Activated CD4-positive, alpha-beta memory T cell treated with anti-CD3 and anti-CD28 coated beads for 36 hours (primary cell): ENCODE results near the gene OS9. TPM values are rescaled to one million over a fixed set of nuclear protein-coding genes. Genes with fewer than 3 reads are reported as not detected.
"Not testable (repeated sequence)": the region's sequence is repeated elsewhere in the genome, so short reads cannot be mapped to it uniquely, and the experiment has no call there.

Source experiments
- CTCF ChIA-PET: fragments of 350-600 bp; sonication (Branson Sonifier 250); formaldehyde crosslinking; loops from one replicate; lab custom pipeline; 2021; ENCODE audit warnings: antibody characterized with exemption, inconsistent platforms; lab: Charles Lee
- POLR2A ChIA-PET: fragments of 350-600 bp; sonication (Branson Sonifier 250); formaldehyde crosslinking; loops from one replicate; lab custom pipeline; 2021; ENCODE audit warnings: antibody characterized with exemption; lab: Charles Lee
- DNase-seq: peaks from one replicate; pipeline ENCODE4 v3.0.0-alpha.2; 2020
- H3K27ac Mint-ChIP-seq: one replicate; pipeline ENCODE4 v1.8.0; 2021; ENCODE audit warnings: mixed read lengths
- H3K27me3 Mint-ChIP-seq: one replicate; pipeline ENCODE4 v1.8.0; 2021; ENCODE audit warnings: mixed read lengths
- H3K36me3 Mint-ChIP-seq: one replicate; pipeline ENCODE4 v1.8.0; 2021; ENCODE audit warnings: mixed read lengths
- H3K4me1 Mint-ChIP-seq: one replicate; pipeline ENCODE4 v1.8.0; 2021; ENCODE audit warnings: low read depth, mixed read lengths
- H3K4me3 Mint-ChIP-seq: one replicate; pipeline ENCODE4 v1.8.0; 2021; ENCODE audit warnings: mild to moderate bottlenecking, mixed read lengths
- H3K9me3 Mint-ChIP-seq: one replicate; pipeline ENCODE4 v1.8.0; 2021; ENCODE audit warnings: mixed read lengths
- intact Hi-C: fragments of 100-400 bp; cut with micrococcal nuclease; formaldehyde crosslinking; loops from one replicate; pipeline ENCODE4 v1.15.1; 2023
- total RNA-seq, 2 experiments: library from RNA; stranded (reverse); gene quantifications; one replicate each; pipeline ENCODE4 v1.2.3, GENCODE V29; 2021

The OS9 gene, protein sequence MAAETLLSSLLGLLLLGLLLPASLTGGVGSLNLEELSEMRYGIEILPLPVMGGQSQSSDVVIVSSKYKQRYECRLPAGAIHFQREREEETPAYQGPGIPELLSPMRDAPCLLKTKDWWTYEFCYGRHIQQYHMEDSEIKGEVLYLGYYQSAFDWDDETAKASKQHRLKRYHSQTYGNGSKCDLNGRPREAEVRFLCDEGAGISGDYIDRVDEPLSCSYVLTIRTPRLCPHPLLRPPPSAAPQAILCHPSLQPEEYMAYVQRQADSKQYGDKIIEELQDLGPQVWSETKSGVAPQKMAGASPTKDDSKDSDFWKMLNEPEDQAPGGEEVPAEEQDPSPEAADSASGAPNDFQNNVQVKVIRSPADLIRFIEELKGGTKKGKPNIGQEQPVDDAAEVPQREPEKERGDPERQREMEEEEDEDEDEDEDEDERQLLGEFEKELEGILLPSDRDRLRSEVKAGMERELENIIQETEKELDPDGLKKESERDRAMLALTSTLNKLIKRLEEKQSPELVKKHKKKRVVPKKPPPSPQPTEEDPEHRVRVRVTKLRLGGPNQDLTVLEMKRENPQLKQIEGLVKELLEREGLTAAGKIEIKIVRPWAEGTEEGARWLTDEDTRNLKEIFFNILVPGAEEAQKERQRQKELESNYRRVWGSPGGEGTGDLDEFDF
- total RNA-seq: 10 to 100 TPM; 73.4 to 74.8 TPM

DNA sequence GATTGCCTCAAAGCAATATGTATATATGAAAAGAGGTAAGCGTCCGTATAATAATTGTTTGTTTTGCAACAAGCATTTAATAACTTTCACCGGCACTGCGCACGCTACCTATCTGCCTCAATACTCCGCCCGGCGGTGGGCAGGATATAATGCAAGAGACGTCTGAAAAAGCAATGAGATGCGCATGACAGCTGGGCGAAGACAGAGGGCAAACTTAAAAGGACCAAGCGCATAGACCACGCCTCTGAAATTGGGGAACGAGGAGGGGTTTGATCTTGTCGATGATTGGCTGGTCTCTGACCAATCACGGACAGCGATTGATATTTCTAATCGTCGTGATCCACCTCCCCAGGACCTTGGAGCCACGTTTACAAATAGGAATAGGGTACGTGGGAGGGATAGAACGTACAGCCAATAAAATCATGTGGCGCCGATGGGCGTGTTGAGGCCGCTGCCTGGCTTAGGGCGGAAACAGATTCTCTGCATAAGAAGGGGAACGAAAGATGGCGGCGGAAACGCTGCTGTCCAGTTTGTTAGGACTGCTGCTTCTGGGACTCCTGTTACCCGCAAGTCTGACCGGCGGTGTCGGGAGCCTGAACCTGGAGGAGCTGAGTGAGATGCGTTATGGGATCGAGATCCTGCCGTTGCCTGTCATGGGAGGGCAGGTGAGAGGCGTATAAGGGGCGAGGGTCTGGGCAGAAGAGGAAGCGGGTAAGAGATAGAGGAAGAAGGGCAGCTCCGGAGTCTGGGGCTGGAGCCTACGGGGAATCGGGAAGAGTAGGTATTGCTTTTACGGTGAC is at the start of gene OS9:
OS9 (plus strand) TSS at position 474 of the 800 bp plus-strand sequence; CDS start at position 504, 30 bp downstream.
- H3K27me3 Mint-ChIP-seq: peaks cover under 1% of the 10 kb centered on the region
- no peak within 1 kb of the TSS for H3K4me3 Mint-ChIP-seq
- no peaks in the 10 kb centered on the region for H3K9me3 Mint-ChIP-seq
- intact Hi-C loops: loop anchor here (1.0 to 5.0 kb wide), 8 partner anchors 50 to 217 kb away; partner anchors contain the start of genes ARHGAP9, B4GALNT1, CDK4 and DCTN2
- POLR2A ChIA-PET: interaction anchor here (0.5 to 2.7 kb wide), 5 partner anchors 10 to 103 kb away, joined by 3 to 11 read pairs (median 3); partner anchors contain the start of gene PIP4K2C
- H3K36me3 Mint-ChIP-seq: peaks cover 15% of the 10 kb centered on the region
- CTCF ChIA-PET: interaction anchor here (0.6 to 3.7 kb wide), 10 partner anchors 21 to 173 kb away, joined by 3 to 35 read pairs (median 3); partner anchors contain the start of genes DDIT3 and METTL1
- peak; percentile 97 for DNase-seq
- H3K4me1 Mint-ChIP-seq: no peaks in the 10 kb centered on the region
- H3K27ac Mint-ChIP-seq: no peak within 1 kb of the TSS

DNA sequence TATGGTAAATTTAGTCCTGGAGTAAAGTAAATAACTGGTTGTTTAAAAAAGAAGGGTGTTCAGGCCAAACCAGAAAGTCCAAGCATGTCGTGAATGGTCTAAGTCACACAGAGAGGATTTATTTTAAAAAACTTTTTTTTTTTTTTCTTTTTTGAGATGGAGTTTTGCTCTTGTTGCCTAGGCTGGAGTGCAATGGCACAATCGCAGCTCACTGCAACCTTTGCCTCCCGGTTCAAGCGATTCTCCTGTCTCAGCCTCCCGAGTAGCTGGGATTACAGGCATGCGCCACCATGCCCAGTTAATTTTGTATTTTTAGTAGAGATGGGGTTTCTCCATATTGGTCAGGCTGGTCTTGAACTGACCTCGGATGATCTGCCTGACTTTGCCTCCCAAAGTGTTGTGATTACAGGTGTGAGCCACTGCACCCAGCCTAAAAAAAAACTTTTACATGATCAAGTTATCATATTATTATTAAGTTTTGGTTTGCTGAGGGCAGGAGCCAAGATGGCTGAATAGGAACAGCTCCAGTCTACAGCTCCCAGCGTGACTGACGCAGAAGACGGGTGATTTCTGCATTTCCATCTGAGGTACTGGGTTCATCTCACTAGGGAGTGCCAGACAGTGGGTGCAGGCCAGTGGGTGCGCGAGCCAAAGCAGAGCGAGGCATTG is 47.8 kb upstream of the OS9 start:
- intact Hi-C loops: not testable (repeated sequence)

DNA sequence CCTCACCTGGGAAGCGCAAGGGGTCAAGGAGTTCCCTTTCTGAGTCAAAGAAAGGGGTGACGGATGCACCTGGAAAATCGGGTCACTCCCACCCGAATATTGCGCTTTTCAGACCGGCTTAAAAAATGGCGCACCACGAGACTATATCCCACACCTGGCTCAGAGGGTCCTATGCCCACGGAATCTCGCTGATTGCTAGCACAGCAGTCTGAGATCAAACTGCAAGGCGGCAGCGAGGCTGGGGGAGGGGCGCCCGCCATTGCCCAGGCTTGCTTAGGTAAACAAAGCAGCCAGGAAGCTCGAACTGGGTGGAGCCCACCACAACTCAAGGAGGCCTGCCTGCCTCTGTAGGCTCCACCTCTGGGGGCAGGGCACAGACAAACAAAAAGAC is 47.3 kb upstream of the OS9 start:
- CTCF ChIA-PET, H3K27ac Mint-ChIP-seq, DNase-seq, H3K4me3 Mint-ChIP-seq, H3K4me1 Mint-ChIP-seq, H3K9me3 Mint-ChIP-seq, H3K27me3 Mint-ChIP-seq, intact Hi-C loops, H3K36me3 Mint-ChIP-seq: not testable (repeated sequence)
- POLR2A ChIA-PET: interaction anchor here (0.7 kb wide), 1 partner anchor 17 kb away, joined by 6 read pairs; no protein-coding TSS in a partner anchor

More for the DNA sequence above, 47.8 kb upstream of the OS9 start:
- H3K4me1 Mint-ChIP-seq, H3K4me3 Mint-ChIP-seq, H3K9me3 Mint-ChIP-seq, DNase-seq, H3K27me3 Mint-ChIP-seq, CTCF ChIA-PET, H3K27ac Mint-ChIP-seq, H3K36me3 Mint-ChIP-seq: not testable (repeated sequence)
- POLR2A ChIA-PET: interaction anchor here (0.7 kb wide), 1 partner anchor 17 kb away, joined by 6 read pairs; no protein-coding TSS in a partner anchor

DNA sequence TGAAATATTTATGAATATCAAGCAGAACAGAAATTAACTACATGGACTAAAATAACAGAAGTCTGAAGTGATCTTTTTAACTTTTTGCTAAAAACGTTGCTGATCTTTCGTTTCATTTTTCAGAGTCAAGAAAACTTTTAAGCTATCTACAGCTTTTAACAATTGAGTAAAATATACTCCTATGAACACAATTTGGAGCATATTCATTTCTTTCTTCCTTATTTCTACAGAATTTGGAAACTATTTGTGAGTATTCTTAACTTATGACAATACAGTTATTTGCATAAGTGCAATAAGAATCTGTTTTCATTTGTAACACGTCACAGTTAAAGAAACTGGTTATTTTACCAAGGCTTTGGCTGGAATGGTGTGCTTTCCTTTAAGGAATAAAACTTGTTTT is 39.9 kb upstream of the OS9 start:
- ChIA-PET CTCF (no interaction called here), POLR2A (no interaction called here)
- no peaks in the 10 kb centered on the region for H3K27me3 Mint-ChIP-seq
- peaks cover 10% of the 10 kb centered on the region for H3K9me3 Mint-ChIP-seq
- DNase-seq: no peak
- H3K36me3 Mint-ChIP-seq: peaks cover 3% of the 10 kb centered on the region
- intact Hi-C loops: no loop called here
- no peak overlapping the region for H3K27ac Mint-ChIP-seq
- H3K4me3 Mint-ChIP-seq: no peak overlapping the region
- H3K4me1 Mint-ChIP-seq: no peaks in the 10 kb centered on the region

DNA sequence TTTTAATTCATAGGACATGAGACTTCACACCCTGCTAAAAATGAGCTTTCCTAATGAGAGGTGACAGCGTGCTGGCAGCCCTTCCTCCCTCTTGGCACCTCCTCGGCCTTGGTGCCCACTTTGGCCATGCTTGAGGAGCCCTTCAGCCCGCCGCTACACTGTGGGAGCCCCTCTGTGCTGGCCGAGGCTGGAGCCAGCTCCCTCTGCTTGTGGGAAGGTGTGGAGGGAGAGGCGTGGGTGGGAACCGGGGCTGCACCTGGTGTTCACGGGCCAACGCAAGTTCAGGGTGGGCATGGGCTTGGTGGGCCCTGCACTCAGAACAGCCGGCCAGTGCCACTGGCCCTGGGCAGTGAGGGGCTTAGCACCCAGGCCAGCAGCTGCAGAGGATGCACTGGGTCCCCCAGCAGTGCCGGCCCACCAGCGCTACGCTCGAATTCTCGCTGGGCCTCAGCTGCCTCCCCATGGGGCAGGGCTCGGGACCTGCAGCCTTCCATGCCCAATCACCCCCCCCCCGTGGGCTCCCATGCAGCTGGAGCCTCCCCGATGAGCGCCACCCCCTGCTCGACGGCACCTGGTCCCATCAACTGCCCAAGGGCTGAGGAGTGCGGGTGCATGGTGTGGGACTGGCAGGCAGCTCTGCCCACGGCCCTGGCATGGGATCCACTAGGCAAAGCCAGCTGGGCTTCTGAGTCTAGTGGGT is 38.2 kb upstream of the OS9 start:
- Mint-ChIP-seq H3K4me3 (no peak overlapping the region), H3K27me3 (no peaks in the 10 kb centered on the region), H3K9me3 (peaks cover 10% of the 10 kb centered on the region), H3K27ac (no peak overlapping the region), H3K36me3 (peaks cover 3% of the 10 kb centered on the region), H3K4me1 (no peaks in the 10 kb centered on the region)
- intact Hi-C loops: no loop called here
- CTCF ChIA-PET: interaction anchor here (0.7 to 1.3 kb wide), 2 partner anchors 72 kb away, joined by 3 to 4 read pairs; no protein-coding TSS in a partner anchor
- no peak for DNase-seq
- POLR2A ChIA-PET: no interaction called here

DNA sequence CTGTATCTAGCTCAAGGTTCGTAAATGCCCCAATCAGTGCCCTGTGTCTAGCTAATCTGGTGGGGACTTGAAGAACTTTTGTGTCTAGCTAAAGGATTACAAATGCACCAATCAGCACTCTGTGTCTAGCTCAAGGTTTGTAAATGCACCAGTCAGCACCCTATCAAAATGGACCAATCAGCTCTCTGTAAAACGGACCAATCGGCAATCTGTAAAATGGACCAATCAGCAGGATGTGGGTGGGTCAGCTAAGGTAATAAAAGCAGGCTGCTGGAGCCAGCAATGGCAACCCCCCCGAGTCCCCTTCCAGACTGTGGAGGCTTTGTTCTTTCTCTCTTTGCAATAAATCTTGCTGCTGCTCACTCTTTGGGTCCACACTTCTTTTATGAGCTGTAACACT is 37.5 kb upstream of the OS9 start:
- H3K4me1 Mint-ChIP-seq, H3K27me3 Mint-ChIP-seq, POLR2A ChIA-PET, DNase-seq, H3K36me3 Mint-ChIP-seq, intact Hi-C loops, H3K27ac Mint-ChIP-seq, H3K4me3 Mint-ChIP-seq: not testable (repeated sequence)
- CTCF ChIA-PET: interaction anchor here (1.3 kb wide), 1 partner anchor 73 kb away, joined by 4 read pairs; no protein-coding TSS in a partner anchor
- peaks cover 10% of the 10 kb centered on the region for H3K9me3 Mint-ChIP-seq

DNA sequence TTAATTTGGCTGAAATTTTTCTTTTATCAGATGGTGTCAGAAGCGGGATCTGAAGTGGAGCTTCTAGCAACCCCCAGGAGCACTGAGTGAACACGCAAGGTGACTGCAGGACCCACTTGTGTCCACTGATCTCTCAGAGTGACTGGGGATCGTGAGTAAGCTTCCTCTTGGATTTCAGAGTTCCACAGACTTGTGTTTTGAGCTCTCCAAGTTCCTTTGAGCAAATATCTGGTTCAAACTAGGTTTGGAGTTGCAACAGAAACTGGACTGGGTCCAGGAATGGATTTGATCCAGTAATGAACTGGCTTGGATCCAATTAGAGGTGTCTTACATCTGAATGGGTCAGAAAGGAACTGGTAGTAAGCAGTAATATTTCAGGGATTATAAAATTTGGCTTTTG is 36.2 kb upstream of the OS9 start:
- intact Hi-C loops: no loop called here
- no peak overlapping the region for H3K27ac Mint-ChIP-seq
- no peaks in the 10 kb centered on the region for H3K4me1 Mint-ChIP-seq
- H3K27me3 Mint-ChIP-seq: peaks cover 1% of the 10 kb centered on the region
- POLR2A ChIA-PET: no interaction called here
- no peak overlapping the region for H3K4me3 Mint-ChIP-seq
- CTCF ChIA-PET: interaction anchor here (1.0 kb wide), 1 partner anchor 30 kb away, joined by 3 read pairs; no protein-coding TSS in a partner anchor
- DNase-seq: no peak
- H3K9me3 Mint-ChIP-seq: peaks cover 8% of the 10 kb centered on the region
- peaks cover 3% of the 10 kb centered on the region for H3K36me3 Mint-ChIP-seq

DNA sequence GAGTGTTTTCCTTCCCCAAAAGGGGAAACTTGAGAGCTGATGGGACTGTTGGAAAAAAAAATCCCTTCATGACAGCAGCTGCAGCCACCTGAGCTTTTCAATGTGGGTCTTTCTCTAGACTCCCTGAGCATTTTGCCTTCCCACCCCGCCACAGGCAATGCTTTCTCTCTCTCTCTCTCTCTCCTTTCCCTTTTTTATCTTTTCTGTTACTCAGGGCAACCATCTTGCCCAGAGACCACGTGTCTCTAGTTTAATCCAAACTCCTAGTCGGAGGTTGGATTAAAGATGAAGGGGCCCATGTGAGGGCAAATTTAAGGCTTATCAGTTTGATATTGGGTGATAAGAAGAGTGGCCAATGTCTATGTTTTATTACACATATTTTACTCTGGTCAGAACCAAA is 35.0 kb upstream of the OS9 start:
- CTCF ChIA-PET: interaction anchor here (0.6 kb wide), 1 partner anchor 66 kb away, joined by 4 read pairs; no protein-coding TSS in a partner anchor
- POLR2A ChIA-PET: no interaction called here
- peaks cover 1% of the 10 kb centered on the region for H3K27me3 Mint-ChIP-seq

DNA sequence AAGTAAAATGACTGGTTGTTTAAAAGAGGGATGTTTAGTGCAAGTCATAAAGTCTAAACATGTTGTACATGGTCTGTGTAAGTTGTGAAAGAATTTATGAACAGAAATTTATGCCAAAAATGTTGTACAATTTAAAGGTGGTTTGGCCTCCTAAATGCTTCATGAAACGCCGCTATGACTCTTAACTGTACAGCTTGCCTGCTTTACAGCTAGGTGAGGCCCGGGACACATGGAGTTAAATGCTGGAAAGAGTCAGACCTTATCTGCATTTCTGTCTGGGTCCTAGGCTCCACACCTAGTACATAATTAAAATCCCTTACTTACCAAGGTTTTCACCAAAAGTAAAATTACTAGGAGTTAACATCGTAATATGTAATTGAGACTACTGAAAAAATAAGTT is 32.6 kb upstream of the OS9 start:
- Mint-ChIP-seq H3K9me3 (no peaks in the 10 kb centered on the region), H3K27me3 (peaks cover 1% of the 10 kb centered on the region), H3K27ac (no peak overlapping the region), H3K36me3 (no peaks in the 10 kb centered on the region), H3K4me1 (no peaks in the 10 kb centered on the region), H3K4me3 (no peak overlapping the region)
- POLR2A ChIA-PET: no interaction called here
- no peak for DNase-seq
- intact Hi-C loops: no loop called here
- CTCF ChIA-PET: interaction anchor here (1.0 kb wide), 1 partner anchor 81 kb away, joined by 3 read pairs; no protein-coding TSS in a partner anchor

More for the DNA sequence above, 35.0 kb upstream of the OS9 start:
- Mint-ChIP-seq H3K4me1 (no peaks in the 10 kb centered on the region), H3K9me3 (peaks cover 5% of the 10 kb centered on the region), H3K4me3 (no peak overlapping the region), H3K36me3 (peaks cover 3% of the 10 kb centered on the region), H3K27ac (no peak overlapping the region)
- intact Hi-C loops: no loop called here
- no peak for DNase-seq

DNA sequence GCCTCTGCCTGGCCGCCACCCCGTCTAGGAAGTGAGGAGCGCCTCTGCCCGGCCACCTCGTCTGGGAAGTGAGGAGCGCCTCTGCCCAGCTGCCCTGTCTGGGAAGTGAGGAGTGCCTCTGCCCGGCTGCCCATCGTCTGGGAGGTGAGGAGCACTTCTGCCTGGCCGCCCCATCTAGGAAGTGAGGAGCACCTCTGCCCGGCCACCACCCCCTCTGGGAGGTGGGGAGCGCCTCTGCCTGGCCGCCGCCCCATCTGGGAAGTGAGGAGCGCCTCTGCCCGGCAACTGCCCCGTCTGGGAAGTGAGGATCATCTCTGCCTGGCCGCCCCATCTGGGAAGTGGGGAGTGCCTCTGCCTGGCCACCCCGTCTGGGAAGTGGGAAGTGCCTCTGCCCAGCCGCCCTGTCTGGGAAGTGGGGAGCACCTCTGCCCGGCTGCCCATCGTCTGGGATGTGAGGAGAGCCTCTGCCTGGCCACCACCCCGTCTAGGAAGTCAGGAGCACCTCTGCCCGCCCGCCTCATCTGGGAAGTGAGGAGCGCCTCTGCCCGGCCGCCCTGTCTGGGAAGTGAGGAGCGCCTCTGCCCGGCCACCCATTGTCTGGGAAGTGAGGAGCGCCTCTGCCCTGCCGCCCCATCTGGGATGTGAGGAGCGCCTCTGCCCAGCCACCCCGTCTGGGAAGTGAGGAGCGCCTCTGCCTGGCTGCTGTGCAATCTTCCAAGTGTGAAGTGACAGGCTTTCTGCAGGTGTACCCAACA is 28.7 kb upstream of the OS9 start:
- CTCF ChIA-PET, H3K4me3 Mint-ChIP-seq, H3K4me1 Mint-ChIP-seq, H3K27me3 Mint-ChIP-seq, H3K9me3 Mint-ChIP-seq, H3K36me3 Mint-ChIP-seq, DNase-seq, H3K27ac Mint-ChIP-seq, intact Hi-C loops, POLR2A ChIA-PET: not testable (repeated sequence)
